WTC11 (cell line): Measurements from ENCODE around the gene SLC24A3. TPM values are rescaled to one million over a fixed set of nuclear protein-coding genes. Genes with fewer than 3 reads are reported as not detected.

Source experiments
- ATAC-seq: fragments of 200-7000 bp; cut with Tn5 transposase; 2 replicates; pipeline ENCODE4 v1.10.0; 2021; ENCODE audit warnings: mild to moderate bottlenecking, moderate library complexity
- CTCF ChIA-PET: fragments of 300-600 bp; sonication (Branson Sonifier 250); formaldehyde crosslinking; loops from one replicate; lab custom pipeline; 2021; ENCODE audit warnings: antibody characterized with exemption; lab: Charles Lee
- POLR2A ChIA-PET: fragments of 350-600 bp; sonication (Branson Sonifier 250); formaldehyde crosslinking; loops from one replicate; lab custom pipeline; 2021; ENCODE audit warnings: antibody characterized with exemption; lab: Charles Lee
- DNase-seq: peaks from one replicate; pipeline ENCODE4 v3.0.0; 2021; ENCODE audit warnings: low spot score
- H3K27ac Mint-ChIP-seq: 2 replicates; pipeline ENCODE4 v1.8.0; 2021; ENCODE audit warnings: mixed read lengths
- H3K27me3 Mint-ChIP-seq: 2 replicates; pipeline ENCODE4 v1.8.0; 2021; ENCODE audit warnings: low read depth, mild to moderate bottlenecking, moderate library complexity, mixed read lengths
- H3K36me3 Mint-ChIP-seq: 2 replicates; pipeline ENCODE4 v1.8.0; 2021; ENCODE audit warnings: mixed read lengths
- H3K4me1 Mint-ChIP-seq: 2 replicates; pipeline ENCODE4 v1.8.0; 2022; ENCODE audit warnings: mixed read lengths
- H3K4me3 Mint-ChIP-seq: 2 replicates; pipeline ENCODE4 v1.8.0; 2021; ENCODE audit warnings: mild to moderate bottlenecking, moderate library complexity, mixed read lengths
- H3K9me3 Mint-ChIP-seq: 2 replicates; pipeline ENCODE4 v1.8.0; 2021; ENCODE audit warnings: mixed read lengths
- ELF4 ChIP-seq: sonication (generic); formaldehyde crosslinking; IDR thresholded peaks from 2 replicates; pipeline ENCODE4 v1.8.1; 2022; ENCODE audit warnings: low read depth, mild to moderate bottlenecking, moderate library complexity, missing genetic modification reagents
- GTF2I ChIP-seq: fragments of 250-450 bp; sonication (Bioruptor Pico); conservative IDR thresholded peaks from 2 replicates; pipeline ENCODE4 v1.4.0; 2021; ENCODE audit warnings: mild to moderate bottlenecking
- HMGA2 ChIP-seq: fragments of 250-450 bp; sonication (Bioruptor Pico); IDR thresholded peaks from 2 replicates; pipeline ENCODE4 v1.4.0; 2021; ENCODE audit warnings: mild to moderate bottlenecking, moderate library complexity
- JAZF1 ChIP-seq: fragments of 250-450 bp; sonication (Bioruptor Pico); IDR thresholded peaks from 2 replicates; pipeline ENCODE4 v1.9.0; 2021; ENCODE audit warnings: moderate library complexity, mild to moderate bottlenecking, inconsistent platforms
- JUN ChIP-seq: sonication (generic); formaldehyde crosslinking; IDR thresholded peaks from 2 replicates; pipeline ENCODE4 v1.8.0; 2023; ENCODE audit warnings: mild to moderate bottlenecking, missing genetic modification reagents
- NFATC4 ChIP-seq: fragments of 250-450 bp; sonication (Bioruptor Pico); IDR thresholded peaks from 2 replicates; pipeline ENCODE4 v1.9.0; 2021; ENCODE audit warnings: mild to moderate bottlenecking
- NR1H2 ChIP-seq: sonication (generic); formaldehyde crosslinking; IDR thresholded peaks from 2 replicates; pipeline ENCODE4 v1.9.0; 2021; ENCODE audit warnings: mild to moderate bottlenecking, moderate library complexity, missing genetic modification reagents
- PRRX2 ChIP-seq: fragments of 250-450 bp; sonication (Bioruptor Pico); IDR thresholded peaks from 2 replicates; pipeline ENCODE4 v1.8.0; 2021; ENCODE audit warnings: mild to moderate bottlenecking
- TEAD1 ChIP-seq: sonication (generic); formaldehyde crosslinking; IDR thresholded peaks from 2 replicates; pipeline ENCODE4 v1.8.0; 2022; ENCODE audit warnings: mild to moderate bottlenecking, missing genetic modification reagents
- USF1 ChIP-seq: sonication (generic); formaldehyde crosslinking; IDR thresholded peaks from 2 replicates; pipeline ENCODE4 v1.8.0; 2022; ENCODE audit warnings: mild to moderate bottlenecking, missing genetic modification reagents
- ZBTB21 ChIP-seq: sonication (generic); formaldehyde crosslinking; IDR thresholded peaks from 2 replicates; pipeline ENCODE4 v1.8.1; 2023; ENCODE audit warnings: mild to moderate bottlenecking, missing genetic modification reagents, borderline replicate concordance
- ZNF263 ChIP-seq: sonication (generic); formaldehyde crosslinking; IDR thresholded peaks from 2 replicates; pipeline ENCODE4 v1.8.1; 2022; ENCODE audit warnings: low read depth, mild to moderate bottlenecking, moderate library complexity, missing genetic modification reagents
- ZNF317 ChIP-seq: sonication (generic); formaldehyde crosslinking; IDR thresholded peaks from 2 replicates; pipeline ENCODE4 v1.8.1; 2023; ENCODE audit warnings: low read depth, mild to moderate bottlenecking, moderate library complexity, missing genetic modification reagents, borderline replicate concordance
- ZNF423 ChIP-seq: fragments of 250-450 bp; sonication (Bioruptor Pico); IDR thresholded peaks from 2 replicates; pipeline ENCODE4 v2.1.2; 2022; ENCODE audit warnings: mild to moderate bottlenecking, moderate library complexity
- total RNA-seq: library from RNA; stranded (reverse); gene quantifications from 3 replicates; pipeline ENCODE4 v1.2.3, GENCODE V29; 2021
- TF ChIP-seq, protein P1 (sequence below): fragments of 200-600 bp; IDR thresholded peaks from 2 replicates; pipeline ENCODE4 v1.8.0; 2022; ENCODE audit warnings: antibody characterized with exemption
- TF ChIP-seq, protein P2 (sequence below): sonication (generic); formaldehyde crosslinking; IDR thresholded peaks from 2 replicates; pipeline ENCODE4 v1.8.0; 2022; ENCODE audit warnings: missing genetic modification reagents
- TF ChIP-seq, protein P3 (sequence below): sonication (generic); formaldehyde crosslinking; IDR thresholded peaks from 2 replicates; pipeline ENCODE4 v1.8.0; 2022; ENCODE audit warnings: mild to moderate bottlenecking, missing genetic modification reagents
- TF ChIP-seq, protein P4 (sequence below): sonication (generic); formaldehyde crosslinking; IDR thresholded peaks from 2 replicates; pipeline ENCODE4 v1.8.0; 2022; ENCODE audit warnings: mild to moderate bottlenecking, missing genetic modification reagents

The SLC24A3 gene
- total RNA-seq, 1 experiment from 2014 or later, result 5.7 TPM

- ChIA-PET CTCF (interaction anchor here (1.2 kb wide), 1 partner anchor 31 kb away, joined by 4 read pairs; no protein-coding TSS in a partner anchor), POLR2A (no interaction called here)
- no peak overlapping the region for H3K4me3 Mint-ChIP-seq
- no peaks in the 10 kb centered on the region for H3K27me3 Mint-ChIP-seq
- H3K4me1 Mint-ChIP-seq, result no peaks in the 10 kb centered on the region
- ATAC-seq (no peak), DNase-seq (no peak)
- no peak overlapping the region for H3K27ac Mint-ChIP-seq
- H3K36me3 Mint-ChIP-seq, result no peaks in the 10 kb centered on the region
- TF ChIP-seq TEAD1 (no peak), NFATC4 (CRISPR knock-in tag) (no peak), NR1H2 (CRISPR knock-in tag) (no peak), JAZF1 (no peak), ZNF423 (CRISPR knock-in tag) (no peak), ZBTB21 (CRISPR knock-in tag) (no peak), JUN (CRISPR knock-in tag) (no peak), ELF4 (CRISPR knock-in tag) (no peak), USF1 (CRISPR knock-in tag) (no peak), ZNF317 (CRISPR knock-in tag) (no peak), ZNF263 (CRISPR knock-in tag) (no peak), GTF2I (CRISPR knock-in tag) (no peak), HMGA2 (CRISPR knock-in tag) (no peak), PRRX2 (CRISPR knock-in tag) (no peak)
- TF ChIP-seq, protein P1, sequence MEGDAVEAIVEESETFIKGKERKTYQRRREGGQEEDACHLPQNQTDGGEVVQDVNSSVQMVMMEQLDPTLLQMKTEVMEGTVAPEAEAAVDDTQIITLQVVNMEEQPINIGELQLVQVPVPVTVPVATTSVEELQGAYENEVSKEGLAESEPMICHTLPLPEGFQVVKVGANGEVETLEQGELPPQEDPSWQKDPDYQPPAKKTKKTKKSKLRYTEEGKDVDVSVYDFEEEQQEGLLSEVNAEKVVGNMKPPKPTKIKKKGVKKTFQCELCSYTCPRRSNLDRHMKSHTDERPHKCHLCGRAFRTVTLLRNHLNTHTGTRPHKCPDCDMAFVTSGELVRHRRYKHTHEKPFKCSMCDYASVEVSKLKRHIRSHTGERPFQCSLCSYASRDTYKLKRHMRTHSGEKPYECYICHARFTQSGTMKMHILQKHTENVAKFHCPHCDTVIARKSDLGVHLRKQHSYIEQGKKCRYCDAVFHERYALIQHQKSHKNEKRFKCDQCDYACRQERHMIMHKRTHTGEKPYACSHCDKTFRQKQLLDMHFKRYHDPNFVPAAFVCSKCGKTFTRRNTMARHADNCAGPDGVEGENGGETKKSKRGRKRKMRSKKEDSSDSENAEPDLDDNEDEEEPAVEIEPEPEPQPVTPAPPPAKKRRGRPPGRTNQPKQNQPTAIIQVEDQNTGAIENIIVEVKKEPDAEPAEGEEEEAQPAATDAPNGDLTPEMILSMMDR, result no peak
- TF ChIP-seq, protein P2, sequence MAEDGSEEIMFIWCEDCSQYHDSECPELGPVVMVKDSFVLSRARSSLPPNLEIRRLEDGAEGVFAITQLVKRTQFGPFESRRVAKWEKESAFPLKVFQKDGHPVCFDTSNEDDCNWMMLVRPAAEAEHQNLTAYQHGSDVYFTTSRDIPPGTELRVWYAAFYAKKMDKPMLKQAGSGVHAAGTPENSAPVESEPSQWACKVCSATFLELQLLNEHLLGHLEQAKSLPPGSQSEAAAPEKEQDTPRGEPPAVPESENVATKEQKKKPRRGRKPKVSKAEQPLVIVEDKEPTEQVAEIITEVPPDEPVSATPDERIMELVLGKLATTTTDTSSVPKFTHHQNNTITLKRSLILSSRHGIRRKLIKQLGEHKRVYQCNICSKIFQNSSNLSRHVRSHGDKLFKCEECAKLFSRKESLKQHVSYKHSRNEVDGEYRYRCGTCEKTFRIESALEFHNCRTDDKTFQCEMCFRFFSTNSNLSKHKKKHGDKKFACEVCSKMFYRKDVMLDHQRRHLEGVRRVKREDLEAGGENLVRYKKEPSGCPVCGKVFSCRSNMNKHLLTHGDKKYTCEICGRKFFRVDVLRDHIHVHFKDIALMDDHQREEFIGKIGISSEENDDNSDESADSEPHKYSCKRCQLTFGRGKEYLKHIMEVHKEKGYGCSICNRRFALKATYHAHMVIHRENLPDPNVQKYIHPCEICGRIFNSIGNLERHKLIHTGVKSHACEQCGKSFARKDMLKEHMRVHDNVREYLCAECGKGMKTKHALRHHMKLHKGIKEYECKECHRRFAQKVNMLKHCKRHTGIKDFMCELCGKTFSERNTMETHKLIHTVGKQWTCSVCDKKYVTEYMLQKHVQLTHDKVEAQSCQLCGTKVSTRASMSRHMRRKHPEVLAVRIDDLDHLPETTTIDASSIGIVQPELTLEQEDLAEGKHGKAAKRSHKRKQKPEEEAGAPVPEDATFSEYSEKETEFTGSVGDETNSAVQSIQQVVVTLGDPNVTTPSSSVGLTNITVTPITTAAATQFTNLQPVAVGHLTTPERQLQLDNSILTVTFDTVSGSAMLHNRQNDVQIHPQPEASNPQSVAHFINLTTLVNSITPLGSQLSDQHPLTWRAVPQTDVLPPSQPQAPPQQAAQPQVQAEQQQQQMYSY (CRISPR knock-in tag), result no peak
- TF ChIP-seq, protein P3, sequence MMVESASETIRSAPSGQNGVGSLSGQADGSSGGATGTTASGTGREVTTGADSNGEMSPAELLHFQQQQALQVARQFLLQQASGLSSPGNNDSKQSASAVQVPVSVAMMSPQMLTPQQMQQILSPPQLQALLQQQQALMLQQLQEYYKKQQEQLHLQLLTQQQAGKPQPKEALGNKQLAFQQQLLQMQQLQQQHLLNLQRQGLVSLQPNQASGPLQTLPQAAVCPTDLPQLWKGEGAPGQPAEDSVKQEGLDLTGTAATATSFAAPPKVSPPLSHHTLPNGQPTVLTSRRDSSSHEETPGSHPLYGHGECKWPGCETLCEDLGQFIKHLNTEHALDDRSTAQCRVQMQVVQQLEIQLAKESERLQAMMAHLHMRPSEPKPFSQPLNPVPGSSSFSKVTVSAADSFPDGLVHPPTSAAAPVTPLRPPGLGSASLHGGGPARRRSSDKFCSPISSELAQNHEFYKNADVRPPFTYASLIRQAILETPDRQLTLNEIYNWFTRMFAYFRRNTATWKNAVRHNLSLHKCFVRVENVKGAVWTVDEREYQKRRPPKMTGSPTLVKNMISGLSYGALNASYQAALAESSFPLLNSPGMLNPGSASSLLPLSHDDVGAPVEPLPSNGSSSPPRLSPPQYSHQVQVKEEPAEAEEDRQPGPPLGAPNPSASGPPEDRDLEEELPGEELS (CRISPR knock-in tag), result no peak
- TF ChIP-seq, protein P4, sequence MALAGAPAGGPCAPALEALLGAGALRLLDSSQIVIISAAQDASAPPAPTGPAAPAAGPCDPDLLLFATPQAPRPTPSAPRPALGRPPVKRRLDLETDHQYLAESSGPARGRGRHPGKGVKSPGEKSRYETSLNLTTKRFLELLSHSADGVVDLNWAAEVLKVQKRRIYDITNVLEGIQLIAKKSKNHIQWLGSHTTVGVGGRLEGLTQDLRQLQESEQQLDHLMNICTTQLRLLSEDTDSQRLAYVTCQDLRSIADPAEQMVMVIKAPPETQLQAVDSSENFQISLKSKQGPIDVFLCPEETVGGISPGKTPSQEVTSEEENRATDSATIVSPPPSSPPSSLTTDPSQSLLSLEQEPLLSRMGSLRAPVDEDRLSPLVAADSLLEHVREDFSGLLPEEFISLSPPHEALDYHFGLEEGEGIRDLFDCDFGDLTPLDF (CRISPR knock-in tag), result no peak
- no peaks in the 10 kb centered on the region; the same call in 1 of the 2 replicates for H3K9me3 Mint-ChIP-seq
Measured at GRCh38 chr20:19723813-19724430, 511.5 kb downstream of the SLC24A3 start.
